Vagina (tissue), 2 donors: Measurements from ENCODE around the gene CD47. TPM values are rescaled to one million over a fixed set of nuclear protein-coding genes. Genes with fewer than 3 reads are reported as not detected.

Experiments
- DNase-seq, 2 donors: peaks; one replicate each; pipeline ENCODE4 v3.0.0-alpha.2; 2017; ENCODE audit errors: extremely low spot score in 2 of 2
- H3K27ac ChIP-seq: fragments of 200-600 bp; sonication (generic); one replicate; pipeline ENCODE4 v1.5.1; 2019
- H3K27me3 ChIP-seq: fragments of 200-600 bp; sonication (generic); one replicate; pipeline ENCODE4 v1.5.1; 2019
- H3K36me3 ChIP-seq, 2 donors: fragments of 200-600 bp; sonication (generic); one replicate each; pipeline ENCODE4 v1.5.1; 2017 to 2019
- H3K4me1 ChIP-seq: fragments of 200-600 bp; sonication (generic); one replicate; pipeline ENCODE4 v1.5.1; 2019
- H3K4me3 ChIP-seq, 2 donors: fragments of 200-600 bp; sonication (generic); 1 replicate in 1 of 2; 2 replicates in 1 of 2; pipeline ENCODE4 v1.5.1; 2016 to 2019
- H3K9me3 ChIP-seq: fragments of 200-600 bp; sonication (generic); one replicate; pipeline ENCODE4 v1.5.1; 2019
- POLR2A ChIP-seq, 2 donors: fragments of 450-650 bp; IDR thresholded peaks; one replicate each; pipeline ENCODE4 v1.6.1; 2017; ENCODE audit warnings: antibody characterized with exemption in 2 of 2, mild to moderate bottlenecking in 2 of 2, moderate library complexity in 2 of 2
- POLR2AphosphoS5 ChIP-seq, 2 donors: sonication (generic); formaldehyde crosslinking; IDR thresholded peaks; one replicate each; pipeline ENCODE4 v1.9.0; 2017; ENCODE audit warnings: antibody characterized with exemption in 2 of 2, mild to moderate bottlenecking in 2 of 2, low read depth in 1 of 2; ENCODE audit not compliant: insufficient read depth in 1 of 2
- intact Hi-C: fragments of 100-400 bp; cut with DNase I; formaldehyde crosslinking; loops from one replicate; pipeline ENCODE4 v1.15.1; 2023
- total RNA-seq: library from RNA; depleted of rRNA; stranded (reverse); fragments of >200 nt; gene quantifications from one replicate; pipeline ENCODE4 v1.2.3, GENCODE V29; 2016
- TF ChIP-seq, protein P1 (sequence below), 3 experiments: fragments of 450-650 bp in 2 of 3; fragments of 200-600 bp in 1 of 3; sonication (generic) in 1 of 3; IDR thresholded peaks; one replicate each; pipeline ENCODE4 v1.5.1; 2017 to 2019; ENCODE audit warnings: antibody characterized with exemption in 3 of 3, mild to moderate bottlenecking in 2 of 3, moderate library complexity in 2 of 3

Gene CD47
- total RNA-seq, 1 donor from 2014 or later = 51.3 TPM

DNA sequence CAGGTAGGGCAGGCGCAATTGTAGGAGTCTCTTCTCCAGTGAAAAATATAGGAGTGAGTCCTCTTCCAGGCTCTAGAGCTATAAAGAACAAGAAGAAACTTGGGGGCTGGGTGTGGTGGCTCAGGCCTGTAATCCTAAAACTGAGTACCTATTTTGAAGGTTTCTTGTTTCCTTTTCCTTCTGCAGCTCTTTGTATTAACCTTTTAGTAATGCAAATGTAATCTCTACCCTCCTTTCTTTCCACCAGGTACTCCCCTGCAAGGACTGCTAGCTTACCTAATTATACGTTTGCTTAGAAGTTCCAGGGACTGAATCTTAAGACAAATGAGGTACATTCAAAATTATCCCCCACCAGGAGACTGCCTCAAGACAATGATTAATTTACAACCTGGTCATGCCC lies 75.9 kb downstream of the CD47 start:
- H3K4me1 ChIP-seq = no peaks in the 10 kb centered on the region
- H3K36me3 ChIP-seq = no peaks in the 10 kb centered on the region
- H3K4me3 ChIP-seq = no peak overlapping the region
- no peaks in the 10 kb centered on the region for H3K9me3 ChIP-seq
- no peak for DNase-seq
- no peaks in the 10 kb centered on the region for H3K27me3 ChIP-seq
- H3K27ac ChIP-seq = no peak overlapping the region
- intact Hi-C loops = no loop called here
- TF ChIP-seq POLR2A (IDR thresholded peaks at IDR 0.05) = no peak
- TF ChIP-seq, protein P1, sequence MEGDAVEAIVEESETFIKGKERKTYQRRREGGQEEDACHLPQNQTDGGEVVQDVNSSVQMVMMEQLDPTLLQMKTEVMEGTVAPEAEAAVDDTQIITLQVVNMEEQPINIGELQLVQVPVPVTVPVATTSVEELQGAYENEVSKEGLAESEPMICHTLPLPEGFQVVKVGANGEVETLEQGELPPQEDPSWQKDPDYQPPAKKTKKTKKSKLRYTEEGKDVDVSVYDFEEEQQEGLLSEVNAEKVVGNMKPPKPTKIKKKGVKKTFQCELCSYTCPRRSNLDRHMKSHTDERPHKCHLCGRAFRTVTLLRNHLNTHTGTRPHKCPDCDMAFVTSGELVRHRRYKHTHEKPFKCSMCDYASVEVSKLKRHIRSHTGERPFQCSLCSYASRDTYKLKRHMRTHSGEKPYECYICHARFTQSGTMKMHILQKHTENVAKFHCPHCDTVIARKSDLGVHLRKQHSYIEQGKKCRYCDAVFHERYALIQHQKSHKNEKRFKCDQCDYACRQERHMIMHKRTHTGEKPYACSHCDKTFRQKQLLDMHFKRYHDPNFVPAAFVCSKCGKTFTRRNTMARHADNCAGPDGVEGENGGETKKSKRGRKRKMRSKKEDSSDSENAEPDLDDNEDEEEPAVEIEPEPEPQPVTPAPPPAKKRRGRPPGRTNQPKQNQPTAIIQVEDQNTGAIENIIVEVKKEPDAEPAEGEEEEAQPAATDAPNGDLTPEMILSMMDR (IDR thresholded peaks at IDR 0.05) = no peak
- TF ChIP-seq POLR2AphosphoS5 (IDR thresholded peaks at IDR 0.05; ENCODE audit: insufficient read depth in 1 of 2, low read depth in 1 of 2) = no peak

DNA sequence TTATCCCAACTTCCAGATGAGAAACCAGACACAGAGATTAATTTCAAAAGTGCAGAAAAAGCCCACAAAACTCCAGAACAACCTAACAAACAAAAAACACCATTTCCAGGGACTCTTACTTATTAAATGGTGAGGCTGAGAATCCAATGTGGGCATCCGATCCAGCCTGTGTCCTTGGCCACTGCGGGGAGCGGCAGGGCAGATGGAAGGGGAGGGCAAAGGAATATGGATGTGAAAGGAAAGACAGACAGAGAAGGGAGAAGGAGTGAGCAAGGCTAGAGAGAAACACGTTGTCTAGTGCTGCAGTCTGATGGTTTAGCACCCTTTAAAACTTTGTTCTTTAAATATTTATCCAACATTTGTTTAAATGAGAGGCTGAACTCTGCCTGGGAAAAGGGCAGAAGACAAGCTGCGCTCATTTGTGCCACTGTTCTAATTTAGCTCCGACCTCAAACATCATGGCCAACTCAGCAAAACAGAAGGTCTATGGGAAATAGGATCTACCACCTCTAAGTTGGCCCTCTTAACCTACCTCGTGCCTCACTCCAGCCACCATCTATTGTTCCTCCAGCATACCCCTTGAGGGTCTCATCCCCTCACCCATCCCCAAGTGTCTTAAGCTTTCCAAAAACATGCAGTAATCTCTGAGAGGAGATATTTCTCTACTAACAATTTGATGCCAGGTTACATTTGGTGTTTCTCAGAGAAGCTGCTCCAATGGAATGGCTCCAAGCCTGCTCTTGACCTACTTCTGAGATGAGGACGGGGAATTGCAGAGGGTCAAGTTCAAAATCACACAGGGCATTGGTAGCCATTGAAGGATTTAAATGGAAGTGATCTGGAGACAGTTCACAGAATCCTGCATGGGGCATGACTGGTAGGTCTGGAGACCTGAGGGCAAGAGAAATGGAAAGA lies 77.4 kb downstream of the CD47 start:
- Histone ChIP-seq H3K27me3 (no peaks in the 10 kb centered on the region), H3K27ac (no peak overlapping the region), H3K9me3 (no peaks in the 10 kb centered on the region), H3K4me3 (no peak overlapping the region), H3K4me1 (no peaks in the 10 kb centered on the region), H3K36me3 (no peaks in the 10 kb centered on the region)
- intact Hi-C loops = no loop called here
- no peak for TF ChIP-seq POLR2A (IDR thresholded peaks at IDR 0.05)
- TF ChIP-seq, protein P1 (IDR thresholded peaks at IDR 0.05) = no peak
- TF ChIP-seq POLR2AphosphoS5 (IDR thresholded peaks at IDR 0.05; ENCODE audit: insufficient read depth in 1 of 2, low read depth in 1 of 2) = no peak
- no peak for DNase-seq

DNA sequence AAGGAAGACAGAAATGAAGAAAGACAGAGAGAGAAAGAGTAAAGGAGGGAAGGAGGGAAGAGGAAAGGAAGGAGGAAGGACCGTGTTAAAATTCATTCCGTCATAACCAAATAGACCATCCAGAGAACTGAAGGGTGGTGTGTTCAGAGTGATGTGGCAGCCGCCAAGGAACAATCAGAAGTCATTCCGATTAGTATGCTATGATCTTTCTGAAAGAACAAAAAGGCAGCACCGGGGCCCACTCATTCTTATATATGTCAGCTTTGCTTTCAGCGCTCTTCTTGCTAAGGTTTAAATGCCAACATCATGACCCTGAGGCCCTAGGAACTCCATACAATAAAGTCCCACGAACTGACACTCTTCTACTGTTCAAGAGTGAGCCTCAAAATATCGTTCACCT lies 78.5 kb downstream of the CD47 start:
- no peaks in the 10 kb centered on the region for H3K27me3 ChIP-seq
- intact Hi-C loops = no loop called here
- no peak overlapping the region for H3K27ac ChIP-seq
- peaks cover under 1% of the 10 kb centered on the region for H3K4me1 ChIP-seq
- TF ChIP-seq POLR2AphosphoS5 (IDR thresholded peaks at IDR 0.05; ENCODE audit: insufficient read depth in 1 of 2, low read depth in 1 of 2) (no peak), POLR2A (IDR thresholded peaks at IDR 0.05) (no peak)
- TF ChIP-seq, protein P1 (IDR thresholded peaks at IDR 0.05) = no peak
- H3K4me3 ChIP-seq = no peak overlapping the region
- DNase-seq = no peak
- H3K36me3 ChIP-seq = no peaks in the 10 kb centered on the region
- no peaks in the 10 kb centered on the region for H3K9me3 ChIP-seq

DNA sequence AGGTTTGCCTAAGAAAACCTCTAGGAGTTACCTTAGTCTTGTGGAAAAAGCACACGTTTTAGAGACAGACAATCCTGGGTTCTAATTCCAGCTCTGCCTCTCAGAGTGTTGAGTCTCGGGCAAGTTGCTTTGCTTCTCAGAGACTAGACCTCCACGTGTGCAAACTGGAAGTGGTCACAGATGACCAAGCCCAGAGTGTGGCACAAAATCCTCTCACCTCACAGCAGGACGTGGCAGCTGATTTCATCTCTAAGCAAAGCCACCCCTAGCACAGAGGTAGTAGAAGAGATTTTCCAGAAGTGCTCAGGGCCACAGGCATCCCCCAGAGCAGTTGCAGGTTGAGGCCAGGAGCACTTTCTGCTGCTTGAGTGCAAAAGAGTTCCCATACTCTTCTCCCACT lies 79.2 kb downstream of the CD47 start:
- no peaks in the 10 kb centered on the region for H3K27me3 ChIP-seq
- H3K27ac ChIP-seq = no peak overlapping the region
- no peak for DNase-seq
- H3K9me3 ChIP-seq = no peaks in the 10 kb centered on the region
- intact Hi-C loops = no loop called here
- peaks cover 8% of the 10 kb centered on the region for H3K4me1 ChIP-seq
- no peaks in the 10 kb centered on the region for H3K36me3 ChIP-seq
- no peak for TF ChIP-seq POLR2AphosphoS5 (IDR thresholded peaks at IDR 0.05; ENCODE audit: insufficient read depth in 1 of 2, low read depth in 1 of 2)
- TF ChIP-seq POLR2A (IDR thresholded peaks at IDR 0.05) = no peak
- TF ChIP-seq, protein P1 (IDR thresholded peaks at IDR 0.05) = no peak
- H3K4me3 ChIP-seq = no peak overlapping the region
